ENCODE results near the gene GGTA1.
"Not testable (repeated sequence)": the region's sequence is repeated elsewhere in the genome, so short reads cannot be mapped to it uniquely, and the experiment has no call there.

The GGTA1 gene

DNA sequence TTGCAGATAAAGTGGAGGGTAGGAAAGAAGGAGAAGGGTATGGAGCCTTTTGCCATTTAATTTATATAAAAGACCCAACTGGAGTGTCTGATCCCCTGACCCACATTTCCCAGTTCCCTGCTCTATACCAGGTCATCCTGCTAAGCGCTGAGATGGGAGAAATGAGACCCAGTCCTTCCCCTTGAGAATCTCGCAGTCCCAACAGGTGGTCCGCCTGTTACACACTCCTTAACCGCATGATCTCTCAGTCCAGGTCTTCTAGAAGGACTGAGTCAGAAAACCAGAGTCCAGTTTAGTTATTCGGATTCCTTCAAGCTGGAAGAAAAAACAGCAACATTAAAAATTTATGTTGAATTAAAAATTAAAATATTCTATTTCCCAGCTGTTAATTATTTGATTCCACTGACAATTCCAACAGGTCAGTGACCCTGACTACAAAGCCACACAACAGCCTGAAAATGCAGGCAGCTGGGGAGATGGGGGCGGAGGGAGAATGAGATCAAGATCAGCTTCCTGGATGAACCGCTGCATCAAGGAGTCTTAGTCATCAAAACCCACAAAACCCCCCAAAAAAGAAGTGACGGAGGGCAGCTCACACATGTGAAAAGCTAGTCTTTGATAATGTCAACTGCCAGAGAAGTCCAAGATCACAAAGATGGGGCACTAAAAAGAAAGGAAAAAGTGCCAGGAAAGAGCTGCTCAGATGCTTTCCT, 44.0 kb downstream of the GGTA1 start:
- no peak for DNase-seq

DNA sequence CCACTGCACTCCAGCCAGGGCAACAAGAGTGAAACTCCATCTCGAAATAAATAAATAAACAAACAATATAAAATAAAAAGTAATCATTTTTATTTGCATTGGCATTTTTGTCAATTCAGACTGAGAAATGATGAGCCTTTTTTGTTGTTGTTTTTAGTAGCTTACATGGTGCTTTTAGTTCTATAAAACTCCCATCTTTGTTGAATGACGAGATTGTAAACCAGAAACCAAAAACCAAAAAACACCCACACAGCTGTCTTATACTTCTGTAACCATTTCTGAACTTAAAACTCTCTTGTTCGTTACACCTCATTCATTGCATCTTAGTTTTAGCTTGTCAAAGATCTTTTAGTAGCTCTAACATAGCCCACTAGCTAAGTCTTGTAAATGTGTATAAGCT, 44.7 kb downstream of the GGTA1 start:
- no peak for DNase-seq

DNA sequence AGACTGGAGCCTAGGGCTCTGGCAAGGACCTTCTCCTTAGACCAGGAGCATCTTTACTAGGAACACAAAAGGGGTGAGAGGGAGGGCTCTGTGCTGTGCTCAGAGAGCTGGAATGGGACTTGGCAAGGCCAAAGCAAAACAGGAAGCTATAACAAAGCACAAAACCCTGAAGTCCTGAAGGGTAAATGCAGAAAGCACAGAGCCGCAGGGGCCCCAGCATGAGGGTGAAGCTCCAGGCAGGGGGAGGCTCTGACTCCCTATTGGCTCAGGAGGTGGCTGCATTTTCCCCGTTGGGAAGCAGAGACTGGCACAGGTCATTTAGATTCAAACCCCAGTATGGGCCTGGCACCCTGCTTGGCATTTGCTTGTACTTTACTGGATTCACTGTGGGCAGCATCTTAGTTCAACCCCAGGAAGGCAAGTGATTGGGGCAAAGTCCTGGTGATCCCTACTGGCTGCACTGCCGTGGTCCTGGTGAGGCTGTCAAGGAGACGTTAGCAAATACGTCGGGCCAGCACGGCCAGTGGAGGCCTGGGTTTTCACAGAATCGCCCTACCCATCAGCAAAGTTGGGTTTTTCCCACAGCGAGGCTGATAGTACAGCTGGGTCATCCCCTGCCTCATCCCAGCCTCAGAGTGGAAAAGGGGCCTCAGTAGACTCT, 46.3 kb downstream of the GGTA1 start:
- no peak for DNase-seq

DNA sequence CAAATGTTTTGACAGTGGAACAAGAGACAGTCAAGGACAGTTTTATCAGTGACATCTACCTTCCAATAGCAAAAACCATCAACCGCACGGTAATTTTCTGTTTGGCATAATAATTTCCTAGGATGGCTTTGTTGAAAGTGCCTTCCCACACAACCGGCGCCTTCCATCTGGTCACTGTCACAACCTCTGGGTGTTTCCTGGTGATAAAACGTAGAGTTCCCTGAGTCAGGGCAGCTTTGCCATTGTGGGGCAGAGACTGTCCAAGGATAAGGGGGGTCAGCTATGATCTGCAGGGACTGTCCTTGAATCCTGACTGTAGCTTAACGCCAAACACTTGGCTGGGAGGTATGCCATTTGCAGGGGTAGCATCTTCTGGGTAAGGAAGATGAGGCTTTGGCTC, 47.6 kb downstream of the GGTA1 start:
- no peak for DNase-seq

DNA sequence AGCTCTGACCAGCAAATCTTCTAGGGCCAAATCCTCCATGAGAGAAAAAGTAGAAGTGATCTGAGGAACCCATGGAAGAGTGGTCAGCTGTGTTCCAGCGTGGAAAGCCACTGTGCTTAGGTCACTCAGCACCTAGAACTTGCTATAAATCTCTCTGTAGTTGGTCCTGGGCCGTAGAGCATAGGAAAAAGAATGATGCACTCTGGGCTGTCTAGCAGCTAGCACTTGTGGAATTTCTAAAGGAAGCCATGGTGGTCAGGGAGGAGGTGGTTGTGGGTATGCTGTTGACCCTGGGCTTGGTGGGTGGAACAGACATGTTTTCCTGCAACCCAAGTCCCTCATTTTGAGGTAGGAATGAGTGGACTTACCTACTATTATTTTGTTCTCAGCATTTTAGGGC, 48.1 kb downstream of the GGTA1 start:
- DNase-seq, result no peak

DNA sequence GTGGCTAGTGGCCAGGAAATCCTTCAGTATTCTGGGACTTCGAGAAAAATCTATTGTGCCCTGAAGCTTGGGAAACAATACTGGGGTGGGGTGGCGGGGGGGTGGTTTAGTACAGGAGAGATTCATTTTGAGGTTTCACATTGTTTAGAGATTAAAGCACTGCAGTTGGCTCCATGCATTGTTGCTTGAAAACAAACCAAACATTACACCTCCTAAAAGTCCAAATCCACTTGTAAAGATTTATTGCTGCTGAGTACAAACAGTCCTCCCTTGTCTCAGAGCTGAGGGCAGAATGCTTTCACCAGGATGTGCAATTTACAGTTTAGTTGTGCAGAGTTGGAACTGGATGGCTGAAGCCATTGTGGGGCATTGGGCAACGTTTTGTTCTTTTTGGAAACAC, 49.4 kb downstream of the GGTA1 start:
- DNase-seq, result peak; percentile 73

DNA sequence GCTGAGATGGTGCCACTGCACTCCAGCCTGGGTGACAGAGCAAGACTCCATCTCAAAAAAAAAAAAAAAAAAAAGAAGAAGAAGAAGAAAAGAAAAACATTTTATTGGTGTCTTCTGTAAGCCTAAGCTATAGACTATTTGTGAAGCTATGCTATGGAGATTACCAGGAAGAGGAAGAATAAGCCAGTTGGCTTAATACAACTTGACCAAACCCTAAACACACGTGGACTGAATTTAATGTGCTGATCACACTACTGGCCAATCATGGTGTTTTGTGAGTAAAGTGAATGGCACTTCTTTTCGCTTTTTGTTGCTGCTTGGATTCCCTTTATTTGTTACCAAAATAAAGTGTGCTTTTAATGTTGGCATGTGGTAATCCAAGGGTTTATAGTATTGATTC, 49.9 kb downstream of the GGTA1 start:
- no peak for DNase-seq

DNA sequence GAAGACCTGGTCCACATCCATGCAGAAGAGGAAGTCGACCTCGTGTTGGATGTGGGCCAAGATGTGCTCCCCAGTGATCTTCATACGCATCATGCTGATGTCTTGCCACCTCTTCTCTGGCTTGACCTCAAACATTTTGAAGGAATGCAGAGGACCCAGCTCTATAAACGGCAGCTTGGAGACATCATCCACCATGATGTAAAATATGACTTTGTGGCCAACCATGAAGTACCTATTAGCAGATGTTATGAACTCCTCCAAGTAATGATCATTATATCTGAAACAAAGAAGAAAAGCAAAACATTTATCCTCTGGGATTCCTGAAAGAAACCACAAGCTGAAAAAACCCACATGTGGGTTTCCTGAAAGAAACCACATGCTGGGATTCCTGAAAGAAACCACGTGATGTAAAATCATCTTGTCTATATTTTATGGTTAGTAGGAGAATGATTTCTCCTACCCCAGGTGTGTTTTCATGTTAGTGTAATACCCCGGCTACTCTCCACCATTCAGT, 52.3 kb downstream of the GGTA1 start:
- no peak for DNase-seq

DNA sequence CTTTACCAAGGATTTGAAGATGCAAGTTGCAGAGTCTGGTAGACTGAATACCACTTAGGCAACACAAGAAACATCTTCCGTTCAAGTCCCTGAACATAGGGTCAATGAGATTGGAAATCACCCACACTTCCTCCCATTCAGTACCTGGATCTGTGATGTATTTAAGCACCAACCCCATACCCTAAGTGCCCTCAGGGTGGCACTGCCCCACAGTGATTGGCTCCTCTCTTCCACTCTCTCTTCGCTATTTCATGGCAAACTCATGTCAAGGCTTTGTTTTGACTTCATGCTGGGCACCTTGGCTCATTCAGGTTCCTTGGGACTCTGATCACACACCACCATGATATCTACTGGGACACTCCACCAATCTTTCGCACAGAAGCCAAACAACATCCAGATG, 53.7 kb downstream of the GGTA1 start:
- peak; percentile 22 for DNase-seq

DNA sequence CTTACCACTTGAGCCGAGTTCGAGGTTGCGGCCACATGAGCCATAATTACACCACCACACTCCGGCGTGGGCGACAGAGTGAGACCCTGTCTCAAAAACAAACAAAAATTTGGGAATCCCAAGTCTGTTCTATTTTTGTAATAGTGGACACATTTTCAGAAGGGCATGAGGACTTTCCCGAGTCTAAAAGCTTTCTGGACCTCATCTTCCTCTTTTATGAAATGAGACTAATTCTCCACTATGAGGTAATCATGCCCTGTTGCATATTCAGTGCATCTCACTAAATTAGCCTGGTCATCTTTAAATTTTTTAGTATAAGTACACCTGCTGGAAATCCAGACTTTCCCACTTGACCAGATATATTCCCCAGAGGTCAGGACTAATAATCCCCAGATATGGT, 55.7 kb downstream of the GGTA1 start:
- no peak for DNase-seq

DNA sequence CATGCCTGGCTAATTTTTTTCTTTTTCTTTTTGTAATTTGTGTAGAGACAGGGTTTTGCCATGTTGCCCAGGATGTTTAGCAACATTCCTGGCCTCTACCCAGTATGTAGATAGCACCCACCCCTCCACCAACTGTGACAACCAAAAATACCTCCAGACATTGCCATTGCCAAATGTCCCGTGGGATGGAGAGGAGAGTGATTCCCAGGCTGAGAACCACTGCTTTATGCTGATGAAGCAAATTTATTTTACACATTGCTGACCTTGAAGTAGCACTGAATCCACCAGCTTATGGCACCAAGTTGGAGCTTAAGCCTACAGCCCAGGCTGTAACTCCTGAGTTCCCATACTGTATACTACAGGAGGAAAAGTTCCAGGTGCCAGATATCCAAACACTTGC, 58.5 kb downstream of the GGTA1 start:
- DNase-seq, result no peak

DNA sequence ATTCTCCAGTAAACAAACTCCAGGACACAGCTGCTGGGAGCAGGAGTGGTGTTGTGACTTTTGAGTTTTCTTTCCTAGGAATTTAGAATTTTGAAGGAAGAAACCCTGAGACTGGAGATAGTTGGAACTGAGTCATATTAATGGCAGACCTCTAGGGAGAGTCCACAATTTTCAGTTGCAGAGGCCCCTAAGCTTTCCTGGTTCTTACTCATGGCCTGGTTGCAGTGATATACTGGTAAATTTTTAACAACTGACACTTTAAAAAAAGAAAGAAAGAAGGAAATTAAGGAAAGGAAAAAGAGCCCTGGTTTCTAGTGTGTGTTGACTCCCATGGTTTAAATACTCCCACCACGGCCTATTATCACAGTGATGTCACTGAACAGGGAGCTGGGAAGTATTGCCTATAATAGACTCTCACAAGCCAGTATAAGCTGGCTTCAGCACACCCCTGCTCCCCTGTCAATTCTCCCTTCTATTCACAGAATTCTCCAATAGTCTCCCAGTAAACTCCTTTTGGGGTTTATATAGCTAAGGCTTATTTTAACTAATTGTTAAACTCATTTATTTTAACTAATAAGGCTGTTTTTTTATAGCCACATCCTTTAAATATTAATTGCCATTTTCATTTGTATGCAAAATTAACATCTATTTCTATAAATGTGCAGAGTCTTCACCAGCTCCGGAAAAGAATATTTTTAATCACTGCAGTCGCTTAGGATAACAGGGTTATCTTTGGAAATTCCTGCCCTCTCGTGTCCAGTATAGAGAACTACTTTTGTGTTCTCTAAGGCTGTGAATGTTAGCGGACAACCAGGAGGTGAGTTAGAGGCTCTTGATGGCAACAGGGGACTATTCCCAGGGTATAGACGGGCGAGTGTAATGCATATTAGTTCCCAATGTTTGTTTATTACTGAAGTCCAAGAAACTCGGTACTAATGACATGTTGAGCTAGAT, 59.7 kb downstream of the GGTA1 start:
- no peak for DNase-seq

DNA sequence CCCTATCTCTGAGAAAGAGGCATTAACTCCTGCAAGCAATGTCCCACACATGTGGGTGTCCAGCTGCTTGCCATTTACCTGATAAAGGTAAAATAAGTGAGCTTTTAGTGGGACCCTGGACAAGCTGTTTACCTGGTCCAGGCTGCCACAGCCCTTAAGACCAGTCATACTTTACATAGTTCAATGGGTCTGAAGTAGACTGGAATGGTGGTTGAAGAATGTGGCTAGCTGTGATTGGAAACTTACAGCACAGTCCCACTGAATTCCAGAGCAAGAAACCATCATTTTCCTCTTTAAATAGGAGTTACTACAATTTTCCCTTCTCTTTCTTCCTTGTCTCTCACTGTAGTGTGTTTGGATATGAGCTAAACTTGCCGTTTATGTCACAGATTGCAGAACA, 60.6 kb downstream of the GGTA1 start:
- DNase-seq, result no peak

DNA sequence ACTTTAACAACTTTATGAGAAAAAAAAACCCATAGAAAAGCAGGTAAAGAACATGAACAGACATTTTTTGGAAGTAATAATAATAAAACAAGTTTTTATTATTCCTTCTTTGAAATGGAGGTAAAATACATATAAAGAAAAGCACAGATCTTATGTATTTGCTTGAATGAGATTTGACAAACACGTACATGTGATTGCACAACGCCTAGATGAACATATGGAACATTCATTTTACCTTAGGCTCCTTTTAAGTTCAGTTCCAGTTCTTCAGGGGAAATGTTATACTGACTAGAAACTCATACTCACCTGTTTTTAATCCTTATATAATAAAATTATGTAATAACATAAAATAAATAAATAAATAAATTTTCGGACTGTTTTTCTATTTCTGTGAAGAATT, 61.8 kb downstream of the GGTA1 start:
- DNase-seq, result no peak

DNA sequence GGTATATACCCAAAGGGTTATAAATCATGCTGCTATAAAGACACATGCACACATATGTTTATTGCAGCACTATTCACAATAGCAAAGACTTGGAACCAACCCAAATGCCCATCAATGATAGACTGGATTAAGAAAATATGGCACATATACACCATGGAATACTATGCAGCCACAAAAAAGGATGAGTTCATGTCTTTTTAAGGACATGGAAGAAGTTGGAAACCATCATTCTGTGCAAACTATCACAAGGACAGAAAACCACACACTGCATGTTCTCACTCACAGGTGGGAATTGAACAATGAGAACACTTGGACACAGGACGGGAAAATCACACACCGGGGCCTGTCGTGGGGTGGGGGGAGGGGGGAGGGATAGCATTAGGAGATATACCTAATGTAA, 62.6 kb downstream of the GGTA1 start:
- not testable (repeated sequence) for DNase-seq

DNA sequence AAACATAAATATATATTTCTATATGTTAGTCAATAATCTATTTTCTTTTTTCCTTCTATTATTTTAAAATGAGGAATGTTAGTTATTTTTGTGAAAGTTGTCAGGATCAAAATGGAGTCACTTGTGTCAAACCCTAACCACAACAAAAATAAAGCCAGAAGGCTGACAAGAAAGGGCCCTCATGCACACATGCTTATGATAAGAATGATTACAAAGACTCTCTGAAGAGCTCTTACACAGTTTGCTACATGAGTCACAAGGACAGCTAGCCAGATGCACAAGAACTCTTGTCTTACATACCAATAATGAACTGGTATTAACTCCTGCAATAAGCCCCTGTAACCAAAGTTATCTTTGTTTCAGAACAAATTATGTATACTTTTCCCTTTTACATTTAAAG, 64.7 kb downstream of the GGTA1 start:
- DNase-seq, result no peak

DNA sequence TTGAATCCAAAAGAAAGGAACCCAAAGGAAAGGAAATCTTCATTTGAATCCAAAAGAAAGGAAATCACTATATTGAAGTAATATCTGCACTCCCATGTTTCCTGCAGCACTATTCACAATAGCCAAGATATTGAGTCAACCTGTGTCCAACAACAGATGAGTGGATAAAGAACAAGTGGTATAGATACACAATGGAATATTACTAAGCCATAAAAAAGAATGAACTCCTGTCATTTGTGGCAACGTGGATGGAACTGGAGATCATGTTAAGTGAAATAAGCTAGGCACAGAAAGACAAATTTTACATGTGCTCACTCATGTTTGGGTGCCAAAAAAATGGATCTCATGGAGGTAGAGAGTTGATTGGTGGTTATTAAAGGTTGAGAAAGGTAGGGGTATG, 71.7 kb downstream of the GGTA1 start:
- no peak for DNase-seq

DNA sequence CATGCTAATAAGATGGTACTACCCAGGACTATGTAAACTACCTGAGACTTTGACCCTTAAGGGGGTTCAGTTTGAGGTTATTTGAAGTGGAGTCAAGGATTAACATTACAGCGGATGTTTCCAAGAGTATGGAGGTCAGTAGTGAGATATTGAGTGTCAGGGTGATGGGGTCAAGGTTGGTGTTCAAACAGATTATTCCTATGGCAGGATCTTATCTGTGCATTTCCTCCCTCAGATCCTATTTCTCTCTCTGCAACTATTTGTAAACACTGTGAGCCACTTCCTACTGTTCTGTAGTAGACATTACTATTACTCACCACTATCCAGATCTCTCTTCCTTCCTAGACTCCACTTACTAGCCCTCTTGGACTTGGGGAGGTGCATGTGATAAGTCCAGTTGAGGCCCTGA, 75.6 kb downstream of the GGTA1 start:
- no peak for DNase-seq

DNA sequence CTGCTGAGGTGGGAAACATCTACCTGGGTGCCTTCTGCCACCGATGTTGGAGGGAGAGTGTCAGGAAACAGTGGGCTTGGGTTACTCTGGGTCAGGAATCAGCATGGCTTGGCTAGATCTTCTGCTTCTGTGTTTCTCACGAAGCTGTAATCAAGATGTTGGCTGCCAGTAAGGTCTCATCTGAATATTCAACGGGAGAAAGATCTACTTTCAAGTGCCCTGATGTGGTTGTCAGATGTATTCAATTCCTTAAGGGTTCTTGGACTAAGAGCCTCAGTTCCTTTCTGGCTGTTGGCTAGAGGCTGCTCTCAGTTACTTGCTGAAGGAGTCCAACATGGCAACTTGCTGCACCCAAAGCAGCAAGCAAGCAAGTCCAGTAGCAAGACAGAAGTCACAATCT, 87.7 kb downstream of the GGTA1 start:
- DNase-seq, result no peak

DNA sequence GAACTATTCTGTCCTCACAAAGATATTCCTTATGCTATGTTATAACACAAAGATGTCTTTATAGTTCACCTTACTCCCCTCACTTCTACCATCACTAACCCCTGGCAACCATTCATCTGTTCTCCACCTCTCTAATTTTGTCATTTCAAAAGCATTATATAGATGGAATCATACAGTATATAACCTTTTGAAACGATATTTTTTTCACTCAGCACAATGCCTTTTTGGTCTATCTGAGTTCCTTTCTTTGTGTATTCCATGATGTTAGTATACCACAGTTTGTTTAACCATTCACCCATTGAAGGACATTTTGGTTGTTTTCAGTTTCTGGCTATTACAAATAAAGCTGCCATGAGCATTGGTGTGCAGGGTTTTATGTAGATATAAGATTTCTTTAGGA, 93.7 kb downstream of the GGTA1 start:
- no peak for DNase-seq

All from DMS153 (cell line).